Skeletal muscle tissue (tissue), 4 donors: ENCODE measurements around the gene TRNP1. TPM values are rescaled to one million over a fixed set of nuclear protein-coding genes. Genes with fewer than 3 reads are reported as not detected.
A peak's percentile ranks its signal among the peaks of the same experiment; 100 is the strongest.
"Not testable (repeated sequence)": the region's sequence is repeated elsewhere in the genome, so short reads cannot be mapped to it uniquely, and the experiment has no call there.

ENCODE experiments used
- H3K27ac ChIP-seq: one replicate; pipeline ENCODE4 v1.7.0; 2013; ENCODE audit warnings: mild to moderate bottlenecking, low read depth, low read length, inconsistent platforms
- H3K27me3 ChIP-seq, 3 donors: one replicate each; pipeline ENCODE4 v1.7.0; 2013; ENCODE audit warnings: low read length in 3 of 3; ENCODE audit not compliant: control insufficient read depth in 3 of 3, insufficient read depth in 3 of 3
- H3K36me3 ChIP-seq, 3 donors: one replicate each; pipeline ENCODE4 v1.7.0; 2013; ENCODE audit warnings: low read length in 3 of 3; ENCODE audit not compliant: control insufficient read depth in 3 of 3, insufficient read depth in 3 of 3
- H3K4me1 ChIP-seq, 3 donors: one replicate each; pipeline ENCODE4 v1.7.0; 2013; ENCODE audit warnings: low read length in 3 of 3, mild to moderate bottlenecking in 3 of 3; ENCODE audit not compliant: control insufficient read depth in 3 of 3, insufficient read depth in 3 of 3
- H3K4me3 ChIP-seq, 3 donors: one replicate each; pipeline ENCODE4 v1.7.0; 2013; ENCODE audit warnings: low read length in 3 of 3
- H3K9ac ChIP-seq, 3 donors: one replicate each; pipeline ENCODE4 v1.7.0; 2013; ENCODE audit warnings: low read length in 3 of 3, mild to moderate bottlenecking in 3 of 3, moderate library complexity in 2 of 3, low read depth in 1 of 3
- H3K9me3 ChIP-seq, 3 donors: one replicate each; pipeline ENCODE4 v1.7.0; 2013; ENCODE audit warnings: low read length in 3 of 3; ENCODE audit not compliant: control insufficient read depth in 3 of 3
- total RNA-seq: library from RNA; depleted of rRNA; stranded (reverse); fragments of >200 nt; gene quantifications from one replicate; pipeline ENCODE4 v1.2.3, GENCODE V29; 2014
- donor health status: Osteomylitis.

TRNP1 gene
- total RNA-seq: under 0.01 TPM

GRCh38 chr1:26993237-26994019 lies at the start of gene TRNP1:
Gene TRNP1, plus strand, starts transcription at chr1:26993692. Its CDS starts 95 bp downstream, at chr1:26993787.
- Histone ChIP-seq H3K27me3 (peaks cover 37 to 44% (median 43%) of the 10 kb centered on the region in 3 donors), H3K4me3 (peak within 1 kb of the TSS; percentile 30 to 65 (median 51)), H3K9me3 (no peaks in the 10 kb centered on the region), H3K36me3 (no peaks in the 10 kb centered on the region), H3K9ac (peak within 1 kb of the TSS in 2 of 3 donors; percentile 45 to 62), H3K4me1 (peaks cover 13 to 20% (median 15%) of the 10 kb centered on the region in 3 donors), H3K27ac (no peak within 1 kb of the TSS)

GRCh38 chr1:26945138-26945537 lies 48.4 kb upstream of the TRNP1 start:
- Histone ChIP-seq H3K4me1 (peaks cover 5 to 12% (median 8%) of the 10 kb centered on the region in 3 donors), H3K9ac (no peak overlapping the region), H3K27ac (no peak overlapping the region)

DNA sequence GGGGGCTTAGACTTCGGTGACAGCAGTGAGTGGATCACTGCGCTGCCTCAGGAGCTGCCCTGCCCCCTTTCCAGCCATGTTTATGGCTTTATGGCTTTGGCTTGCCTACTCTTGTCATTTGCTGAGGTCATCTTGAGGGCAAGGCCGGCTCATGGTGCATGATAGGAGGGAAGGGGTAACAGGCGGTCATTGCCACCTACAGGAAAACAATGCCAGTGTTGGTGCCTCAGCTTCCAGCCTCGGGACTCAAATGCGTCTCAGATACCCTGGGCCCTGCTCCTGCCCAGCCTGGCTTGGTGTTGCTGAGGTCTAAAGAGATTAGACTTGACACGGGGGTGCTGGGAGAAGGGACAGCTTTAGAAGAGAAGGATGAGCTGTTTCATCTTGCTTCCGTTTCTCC lies 47.8 kb upstream of the TRNP1 start:
- H3K4me1 ChIP-seq: peaks cover 5 to 12% (median 8%) of the 10 kb centered on the region in 3 donors
- no peaks in the 10 kb centered on the region for H3K27me3 ChIP-seq
- no peak overlapping the region for H3K27ac ChIP-seq
- no peaks in the 10 kb centered on the region for H3K9me3 ChIP-seq
- peaks cover 36 to 49% (median 45%) of the 10 kb centered on the region in 3 donors for H3K36me3 ChIP-seq
- no peak overlapping the region for H3K4me3 ChIP-seq
- H3K9ac ChIP-seq: no peak overlapping the region

More at GRCh38 chr1:26945138-26945537, 48.4 kb upstream of the TRNP1 start:
- Histone ChIP-seq H3K36me3 (peaks cover 36 to 49% (median 45%) of the 10 kb centered on the region in 3 donors), H3K27me3 (no peaks in the 10 kb centered on the region), H3K9me3 (no peaks in the 10 kb centered on the region), H3K4me3 (no peak overlapping the region)

DNA sequence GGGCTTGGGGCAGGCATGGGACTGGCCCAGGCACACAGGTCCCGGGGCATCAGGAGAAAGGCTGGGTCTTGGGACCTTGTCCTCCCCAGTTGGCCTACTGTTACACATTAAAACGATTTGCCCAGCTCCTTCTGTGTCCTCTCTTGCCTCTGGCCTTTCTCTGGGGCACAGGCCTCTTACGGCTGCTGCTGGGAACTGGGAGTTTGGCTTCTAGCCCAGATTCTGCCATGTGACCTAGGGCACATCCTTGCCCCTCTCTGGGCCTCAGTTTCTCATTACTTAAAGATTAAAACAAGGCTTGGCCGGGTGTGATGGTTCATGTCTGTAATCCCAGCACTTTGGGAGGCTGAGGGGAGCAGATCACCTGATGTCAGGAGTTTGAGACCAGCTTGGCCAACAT lies 47.2 kb upstream of the TRNP1 start:
- no peak overlapping the region for H3K27ac ChIP-seq
- H3K27me3 ChIP-seq: no peaks in the 10 kb centered on the region
- no peak overlapping the region for H3K9ac ChIP-seq
- no peaks in the 10 kb centered on the region for H3K9me3 ChIP-seq
- H3K4me1 ChIP-seq: peaks cover 5 to 12% (median 8%) of the 10 kb centered on the region in 3 donors
- H3K4me3 ChIP-seq: no peak overlapping the region
- H3K36me3 ChIP-seq: peaks cover 35 to 46% (median 44%) of the 10 kb centered on the region in 3 donors

GRCh38 chr1:26948725-26949057 lies 44.8 kb upstream of the TRNP1 start:
- not testable (repeated sequence) for H3K9ac ChIP-seq, H3K27ac ChIP-seq, H3K4me3 ChIP-seq, H3K27me3 ChIP-seq, H3K9me3 ChIP-seq
- H3K4me1 ChIP-seq: peaks cover 5 to 12% (median 8%) of the 10 kb centered on the region in 3 donors
- peaks cover 15 to 24% (median 24%) of the 10 kb centered on the region in 3 donors for H3K36me3 ChIP-seq

DNA sequence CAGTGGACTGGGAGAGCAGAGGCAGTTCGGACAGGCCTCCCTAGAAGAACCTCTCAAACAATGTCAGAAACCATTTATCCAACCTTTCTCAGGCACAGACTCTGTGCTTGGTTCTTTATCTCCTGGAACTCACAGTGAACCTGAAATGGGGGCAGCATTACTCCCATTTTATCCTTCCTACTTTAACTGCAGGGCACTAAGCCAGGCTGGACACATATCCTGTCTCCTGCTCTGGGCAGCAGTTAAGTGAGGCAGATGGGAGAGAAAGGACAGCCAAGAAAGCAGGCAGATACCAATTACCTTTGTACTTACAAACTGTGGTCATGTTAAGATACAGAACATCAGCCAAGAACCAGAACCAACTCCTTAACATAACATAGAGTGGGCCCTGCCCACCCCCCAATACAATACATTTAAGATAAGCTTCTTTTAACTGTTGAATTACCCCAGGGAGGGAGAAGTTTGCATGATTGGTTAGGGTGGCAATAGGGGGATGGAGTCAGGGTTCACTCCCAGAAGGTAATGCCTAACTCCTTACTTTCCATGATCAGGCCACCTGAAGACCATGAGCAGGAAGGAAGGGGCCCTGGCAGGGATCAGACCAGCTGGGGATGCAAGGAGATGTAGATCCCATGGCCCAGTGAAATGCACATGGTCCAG lies 44.1 kb upstream of the TRNP1 start:
- Histone ChIP-seq H3K4me3 (no peak overlapping the region), H3K36me3 (peaks cover 14 to 23% (median 20%) of the 10 kb centered on the region in 3 donors), H3K27ac (no peak overlapping the region), H3K9ac (no peak overlapping the region), H3K9me3 (no peaks in the 10 kb centered on the region), H3K4me1 (peaks cover 5 to 12% (median 8%) of the 10 kb centered on the region in 3 donors), H3K27me3 (peaks cover 0 to 6% (median 0%) of the 10 kb centered on the region in 3 donors)

GRCh38 chr1:26949926-26950319 lies 43.6 kb upstream of the TRNP1 start:
- no peaks in the 10 kb centered on the region for H3K9me3 ChIP-seq
- no peak overlapping the region for H3K9ac ChIP-seq
- no peak overlapping the region for H3K4me3 ChIP-seq
- H3K27ac ChIP-seq: no peak overlapping the region
- peaks cover 14 to 20% (median 19%) of the 10 kb centered on the region in 3 donors for H3K36me3 ChIP-seq
- peaks cover 5 to 12% (median 8%) of the 10 kb centered on the region in 3 donors for H3K4me1 ChIP-seq
- H3K27me3 ChIP-seq: peaks cover 0 to 6% (median 0%) of the 10 kb centered on the region in 3 donors

DNA sequence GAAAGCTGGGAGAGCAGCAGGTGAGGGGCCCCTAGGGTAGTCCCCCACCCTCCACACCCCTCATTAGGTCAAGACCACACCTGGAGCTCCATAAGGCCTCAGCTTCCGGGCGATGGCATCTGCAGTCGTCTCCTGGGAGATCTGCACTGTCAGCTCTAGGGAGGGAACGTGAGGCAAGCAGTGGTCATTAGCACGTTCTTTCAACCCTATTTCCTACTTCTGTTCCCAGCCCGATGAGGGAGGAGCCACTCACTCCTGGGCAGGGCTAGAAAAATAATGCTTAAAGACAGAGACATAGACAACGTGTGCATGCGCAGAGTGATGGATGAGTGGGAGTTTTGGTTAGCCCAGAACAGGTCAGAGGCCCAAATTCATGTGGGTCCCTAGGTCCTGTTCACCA lies 42.9 kb upstream of the TRNP1 start:
- H3K27ac ChIP-seq: no peak overlapping the region
- H3K9me3 ChIP-seq: no peaks in the 10 kb centered on the region

DNA sequence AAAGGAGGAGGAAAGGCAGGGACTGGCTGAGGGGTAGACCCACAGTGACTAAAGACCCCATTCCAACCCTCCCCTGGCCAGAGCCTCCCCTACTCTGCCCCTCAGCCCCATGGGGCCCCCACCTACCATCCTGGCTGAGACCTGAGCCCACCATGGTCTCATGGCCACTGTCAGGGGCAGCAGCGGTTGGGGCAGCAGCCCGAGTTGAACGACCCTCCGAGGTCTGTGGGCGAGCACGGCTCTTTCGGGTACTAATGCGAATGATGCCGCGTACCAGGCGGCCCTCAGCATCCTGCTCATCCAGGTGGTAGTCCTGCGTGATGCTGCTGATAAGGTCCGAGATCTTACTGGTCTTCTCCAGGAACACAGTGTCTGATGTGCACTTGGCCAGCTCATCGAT lies 42.3 kb upstream of the TRNP1 start:
- Histone ChIP-seq H3K27ac (no peak overlapping the region), H3K9ac (no peak overlapping the region), H3K9me3 (peaks cover 0 to 5% (median 3%) of the 10 kb centered on the region in 3 donors), H3K36me3 (peaks cover 1 to 7% (median 6%) of the 10 kb centered on the region in 3 donors), H3K4me3 (no peak overlapping the region), H3K27me3 (peaks cover 0 to 6% (median 0%) of the 10 kb centered on the region in 3 donors), H3K4me1 (peaks cover 5 to 12% (median 8%) of the 10 kb centered on the region in 3 donors)

More for the DNA sequence above, 42.9 kb upstream of the TRNP1 start:
- Histone ChIP-seq H3K27me3 (peaks cover 0 to 6% (median 0%) of the 10 kb centered on the region in 3 donors), H3K4me3 (no peak overlapping the region), H3K36me3 (peaks cover 7 to 13% (median 13%) of the 10 kb centered on the region in 3 donors), H3K4me1 (peaks cover 5 to 12% (median 8%) of the 10 kb centered on the region in 3 donors), H3K9ac (peak overlapping the region in 1 of 3 donors; percentile 7)
